HG03571 (cell line): ENCODE measurements around the gene COL25A1.
"Not testable (repeated sequence)": the region's sequence is repeated elsewhere in the genome, so short reads cannot be mapped to it uniquely, and the experiment has no call there.

ENCODE experiments used
- ATAC-seq: cut with Tn5 transposase; IDR thresholded peaks from one replicate; pipeline ENCODE4 v1.9.1; 2021; ENCODE audit not compliant: unreplicated experiment

Gene COL25A1

GRCh38 chr4:109070677-109071076 lies 231.8 kb downstream of the COL25A1 start:
- not testable (repeated sequence) for ATAC-seq

GRCh38 chr4:109067508-109068235 lies 234.8 kb downstream of the COL25A1 start:
- ATAC-seq: no peak

- ATAC-seq: no peak
Measured at GRCh38 chr4:109065006-109065405, 237.5 kb downstream of the COL25A1 start.

GRCh38 chr4:109053257-109053656 lies 249.2 kb downstream of the COL25A1 start:
- no peak for ATAC-seq

- ATAC-seq: no peak
Measured at GRCh38 chr4:109052821-109053220, 249.6 kb downstream of the COL25A1 start.

GRCh38 chr4:109051054-109051453 lies 251.4 kb downstream of the COL25A1 start:
- no peak for ATAC-seq

GRCh38 chr4:109049926-109050325 lies 252.5 kb downstream of the COL25A1 start:
- no peak for ATAC-seq

GRCh38 chr4:109046471-109047201 lies 255.8 kb downstream of the COL25A1 start:
- no peak for ATAC-seq

- ATAC-seq: no peak
Measured at GRCh38 chr4:109044431-109044830, 258.0 kb downstream of the COL25A1 start.

GRCh38 chr4:109043286-109043685 lies 259.2 kb downstream of the COL25A1 start:
- no peak for ATAC-seq

- ATAC-seq: no peak
Measured at GRCh38 chr4:109041463-109042360, 260.7 kb downstream of the COL25A1 start.

GRCh38 chr4:109040441-109040840 lies 262.0 kb downstream of the COL25A1 start:
- ATAC-seq: no peak

GRCh38 chr4:109037026-109037425 lies 265.4 kb downstream of the COL25A1 start:
- ATAC-seq: no peak

- ATAC-seq: no peak
Measured at GRCh38 chr4:109033993-109034392, 268.5 kb downstream of the COL25A1 start.

- no peak for ATAC-seq
Measured at GRCh38 chr4:109032671-109033070, 269.8 kb downstream of the COL25A1 start.

GRCh38 chr4:109029987-109030386 lies 272.5 kb downstream of the COL25A1 start:
- no peak for ATAC-seq

GRCh38 chr4:109027016-109027500 lies 275.4 kb downstream of the COL25A1 start:
- ATAC-seq: no peak

- ATAC-seq: no peak
Measured at GRCh38 chr4:109026588-109026987, 275.9 kb downstream of the COL25A1 start.

- no peak for ATAC-seq
Measured at GRCh38 chr4:109025471-109026076, 276.9 kb downstream of the COL25A1 start.

- ATAC-seq: no peak
Measured at GRCh38 chr4:109022961-109023360, 279.5 kb downstream of the COL25A1 start.

- not testable (repeated sequence) for ATAC-seq
Measured at GRCh38 chr4:109021630-109022029, 280.8 kb downstream of the COL25A1 start.
